ENCODE data around the gene DBF4B. TPM values are rescaled to one million over a fixed set of nuclear protein-coding genes. Genes with fewer than 3 reads are reported as not detected.
"Not testable (repeated sequence)": the region's sequence is repeated elsewhere in the genome, so short reads cannot be mapped to it uniquely, and the experiment has no call there.

The DBF4B gene
- total RNA-seq, 3 donors from 2014 or later, result 6.4 to 9.7 (median 9.1) TPM

DNA sequence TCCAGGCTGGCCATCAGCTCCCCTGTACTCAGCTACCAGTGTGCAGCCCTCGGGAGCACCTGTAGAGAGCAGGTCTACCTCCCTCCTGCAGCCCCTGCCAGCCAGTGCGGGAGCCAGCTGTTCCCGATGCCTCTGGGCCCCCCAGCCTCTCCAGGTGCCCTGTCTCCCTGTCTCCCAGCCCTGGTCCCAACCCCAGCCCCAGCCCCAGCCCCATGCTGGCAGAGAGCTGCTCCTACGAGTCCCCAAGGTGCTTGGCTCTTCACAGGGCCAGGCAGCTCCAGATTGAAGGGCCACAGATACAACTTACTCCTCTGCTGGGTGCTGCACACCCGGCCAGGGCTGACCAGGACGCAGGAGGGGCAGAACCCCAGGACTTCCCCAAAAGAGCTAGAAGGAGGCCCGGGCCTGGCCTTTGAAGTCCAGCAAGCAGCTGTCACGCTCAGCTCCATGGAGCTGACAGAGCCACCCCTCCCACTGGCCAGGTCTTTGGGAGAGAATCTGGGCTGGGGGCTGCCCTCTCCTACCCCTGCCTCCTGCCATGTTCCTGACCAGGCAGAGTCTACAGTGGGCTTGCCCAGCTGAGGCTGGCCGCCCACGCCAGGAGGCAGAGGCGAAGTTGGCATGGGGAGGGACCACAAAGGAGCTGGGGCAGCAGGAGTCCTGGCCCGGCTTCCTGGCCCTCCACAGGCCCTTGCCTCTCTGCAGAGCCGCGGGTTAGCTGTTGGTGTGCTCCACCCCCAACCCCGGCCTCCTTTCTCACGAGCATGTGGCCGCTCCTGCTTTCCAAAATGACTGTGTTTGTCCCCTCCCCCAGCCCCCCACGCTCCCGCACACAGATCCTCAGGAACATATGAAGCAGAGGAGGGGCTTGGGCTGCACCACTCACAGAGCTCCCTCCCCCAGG lies 40.9 kb downstream of the DBF4B start:
- Mint-ChIP-seq H3K9me3 (no peaks in the 10 kb centered on the region), H3K27me3 (ENCODE audit: low read depth) (no peaks in the 10 kb centered on the region), H3K4me3 (no peak overlapping the region), H3K4me1 (ENCODE audit: low read depth) (no peaks in the 10 kb centered on the region), H3K36me3 (ENCODE audit: insufficient read depth) (peaks cover 12% of the 10 kb centered on the region)
- DNase-seq, result no peak
- ATAC-seq, result no peak

DNA sequence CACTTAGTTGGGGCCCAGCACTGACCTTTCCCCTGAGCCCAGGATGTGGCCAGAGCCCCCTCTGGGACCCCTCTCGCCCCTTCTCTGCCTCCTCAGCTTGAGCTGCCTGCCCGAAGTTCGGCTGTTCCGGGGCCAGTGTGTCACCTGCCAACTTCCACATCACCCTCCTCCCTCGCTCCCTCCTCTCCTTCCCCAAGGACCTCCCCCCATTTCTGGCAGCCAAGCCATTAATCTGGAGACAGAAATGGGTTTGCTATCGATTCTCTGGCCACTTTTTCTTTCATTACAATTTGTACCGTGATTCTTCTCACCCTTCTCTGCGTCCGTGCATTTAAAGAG lies 41.5 kb downstream of the DBF4B start:
- Mint-ChIP-seq H3K4me3 (no peak overlapping the region), H3K9me3 (no peaks in the 10 kb centered on the region)
- no peak for ATAC-seq

GRCh38 chr17:44751331-44751730 lies 42.9 kb downstream of the DBF4B start:
- H3K4me3 Mint-ChIP-seq, result no peak overlapping the region
- H3K4me1 Mint-ChIP-seq (ENCODE audit: low read depth), result no peaks in the 10 kb centered on the region
- H3K9me3 Mint-ChIP-seq, result no peaks in the 10 kb centered on the region
- no peak for DNase-seq
- H3K36me3 Mint-ChIP-seq (ENCODE audit: insufficient read depth), result peaks cover 12% of the 10 kb centered on the region
- H3K27me3 Mint-ChIP-seq (ENCODE audit: low read depth), result no peaks in the 10 kb centered on the region
- no peak for ATAC-seq

More for the DNA sequence above, 41.5 kb downstream of the DBF4B start:
- Mint-ChIP-seq H3K4me1 (ENCODE audit: low read depth) (no peaks in the 10 kb centered on the region), H3K36me3 (ENCODE audit: insufficient read depth) (peaks cover 12% of the 10 kb centered on the region), H3K27me3 (ENCODE audit: low read depth) (no peaks in the 10 kb centered on the region)
- no peak for DNase-seq

DNA sequence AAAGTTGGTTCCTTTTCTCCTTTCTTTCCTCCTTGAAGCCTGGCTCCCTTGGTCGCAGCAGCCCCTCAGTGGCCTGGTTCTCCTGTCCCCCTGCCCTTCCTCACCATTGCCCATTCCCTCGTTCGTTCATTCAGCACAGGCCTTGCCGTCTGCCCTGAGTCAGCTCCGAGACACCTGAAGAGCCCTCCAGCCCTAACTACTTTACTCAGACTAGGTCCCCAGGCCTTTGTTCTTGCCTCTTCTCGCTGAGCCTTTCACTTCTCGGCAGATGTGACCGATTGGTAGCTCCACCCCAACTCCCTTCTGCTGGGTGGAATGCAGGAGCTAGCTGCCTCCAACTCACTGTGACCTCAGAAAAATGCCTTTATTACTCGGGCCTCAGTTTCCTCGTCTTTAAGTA lies 43.3 kb downstream of the DBF4B start:
- H3K4me3 Mint-ChIP-seq, result no peak overlapping the region
- H3K4me1 Mint-ChIP-seq (ENCODE audit: low read depth), result no peaks in the 10 kb centered on the region
- DNase-seq (no peak), ATAC-seq (no peak)
- peaks cover 12% of the 10 kb centered on the region for H3K36me3 Mint-ChIP-seq (ENCODE audit: insufficient read depth)
- no peaks in the 10 kb centered on the region for H3K27me3 Mint-ChIP-seq (ENCODE audit: low read depth)
- H3K9me3 Mint-ChIP-seq, result no peaks in the 10 kb centered on the region

DNA sequence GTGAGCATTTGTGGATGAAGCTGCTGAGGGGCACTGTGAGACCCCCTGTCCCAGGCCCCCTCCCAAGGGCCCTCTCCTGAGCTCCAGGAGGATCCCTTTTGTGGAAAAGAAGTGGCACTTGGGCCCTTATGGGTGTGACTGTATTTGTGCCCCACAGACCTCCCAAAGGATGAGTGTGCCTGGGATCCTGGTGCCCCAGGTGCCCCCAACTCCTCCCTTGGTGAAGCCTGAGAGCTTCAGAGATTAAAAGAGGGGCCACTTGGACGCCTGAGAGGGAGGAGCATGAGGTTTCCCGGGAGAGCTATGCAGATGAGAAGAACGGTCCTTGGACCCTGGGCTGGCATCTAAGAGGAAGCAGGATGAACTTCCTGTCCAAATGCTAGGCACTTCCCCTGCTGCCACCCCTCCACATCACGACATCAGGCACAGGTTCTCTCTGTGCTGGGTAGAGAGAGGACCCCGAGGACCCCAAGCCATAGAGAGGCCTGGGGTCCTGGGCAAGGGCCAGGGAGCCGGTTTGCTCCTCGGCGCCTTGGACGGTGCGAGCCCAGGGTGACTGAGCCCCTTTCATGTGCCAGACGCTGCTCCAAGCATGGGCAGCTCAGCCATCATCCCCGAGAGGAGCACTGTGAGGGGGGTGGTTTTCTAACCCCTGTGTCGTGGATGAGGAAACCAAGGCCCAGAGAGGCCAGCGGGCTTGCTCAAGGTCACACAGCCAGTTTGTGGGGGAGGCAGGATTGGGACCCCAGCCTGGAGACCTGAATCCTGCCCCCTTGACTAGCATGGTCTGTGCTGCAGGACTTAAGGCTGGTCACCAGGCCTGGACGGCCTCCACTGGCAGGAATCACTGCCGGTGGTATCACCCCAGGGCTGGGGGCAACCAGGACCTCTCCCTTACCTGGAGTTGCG lies 44.7 kb downstream of the DBF4B start:
- H3K27me3 Mint-ChIP-seq (ENCODE audit: low read depth), result peaks cover 14% of the 10 kb centered on the region
- ATAC-seq (no peak), DNase-seq (no peak)
- H3K4me3 Mint-ChIP-seq, result no peak overlapping the region
- peaks cover 1% of the 10 kb centered on the region for H3K4me1 Mint-ChIP-seq (ENCODE audit: low read depth)
- peaks cover 6% of the 10 kb centered on the region for H3K36me3 Mint-ChIP-seq (ENCODE audit: insufficient read depth)
- no peaks in the 10 kb centered on the region for H3K9me3 Mint-ChIP-seq

DNA sequence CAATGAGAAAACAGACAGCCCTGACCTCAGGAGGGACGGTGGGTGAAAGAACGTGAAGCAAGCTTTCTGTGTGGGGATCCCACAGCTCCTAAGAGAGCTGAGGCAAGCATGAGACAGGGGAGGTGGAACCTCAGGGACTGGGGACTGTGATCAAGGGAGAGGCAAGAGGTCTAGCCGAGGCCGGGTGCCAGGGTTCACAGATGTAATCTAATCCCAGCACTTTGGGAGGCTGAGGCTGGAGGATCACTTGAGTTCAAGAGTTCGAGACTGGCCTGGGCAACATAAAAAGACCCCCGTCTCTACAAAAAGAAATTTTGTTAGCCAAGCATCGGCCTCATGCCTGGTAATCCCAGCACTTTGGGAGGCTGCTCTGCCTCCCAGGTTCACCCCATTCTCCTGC lies 45.8 kb downstream of the DBF4B start:
- Mint-ChIP-seq H3K9me3 (no peaks in the 10 kb centered on the region), H3K4me3 (no peak overlapping the region), H3K27me3 (ENCODE audit: low read depth) (peaks cover 15% of the 10 kb centered on the region), H3K36me3 (ENCODE audit: insufficient read depth) (peaks cover 6% of the 10 kb centered on the region), H3K4me1 (ENCODE audit: low read depth) (peaks cover 1% of the 10 kb centered on the region)
- ATAC-seq, result no peak
- DNase-seq, result no peak

- H3K4me1 Mint-ChIP-seq (ENCODE audit: low read depth); H3K9me3 Mint-ChIP-seq; H3K36me3 Mint-ChIP-seq (ENCODE audit: insufficient read depth); ATAC-seq; H3K4me3 Mint-ChIP-seq; DNase-seq: not testable (repeated sequence)
- peaks cover 16% of the 10 kb centered on the region for H3K27me3 Mint-ChIP-seq (ENCODE audit: low read depth)
These were observed 46.7 kb downstream of the DBF4B start for GRCh38 chr17:44755180-44755579.

GRCh38 chr17:44757045-44757917 lies 48.8 kb downstream of the DBF4B start:
- H3K9me3 Mint-ChIP-seq, result no peaks in the 10 kb centered on the region
- ATAC-seq (no peak), DNase-seq (no peak)
- no peaks in the 10 kb centered on the region for H3K36me3 Mint-ChIP-seq (ENCODE audit: insufficient read depth)
- no peak overlapping the region for H3K4me3 Mint-ChIP-seq
- H3K27me3 Mint-ChIP-seq (ENCODE audit: low read depth), result peaks cover 33% of the 10 kb centered on the region
- peaks cover 1% of the 10 kb centered on the region for H3K4me1 Mint-ChIP-seq (ENCODE audit: low read depth)

DNA sequence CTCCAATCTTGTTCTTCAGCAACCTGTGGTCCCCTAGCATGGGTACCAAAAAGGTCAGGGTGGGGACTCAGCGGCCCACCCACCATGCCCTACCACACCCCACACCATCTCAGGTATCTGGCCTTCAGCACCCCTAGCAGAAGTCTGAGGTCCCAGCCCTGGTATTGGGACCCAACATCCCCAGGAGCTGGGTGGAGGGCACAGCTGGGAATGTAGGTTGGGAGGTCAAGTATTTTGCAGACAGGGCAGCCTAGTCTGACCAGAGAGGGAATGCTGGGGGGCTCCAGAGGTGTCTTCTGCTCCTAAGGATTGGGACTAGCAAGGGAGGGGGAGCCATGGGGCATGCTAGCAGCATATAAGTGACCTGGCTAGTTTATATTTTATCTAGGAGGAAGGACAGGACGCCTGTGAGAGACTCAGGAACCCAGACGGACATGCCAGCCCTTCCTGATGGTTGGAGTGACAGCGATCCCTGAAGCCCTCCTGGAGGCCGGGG lies 49.5 kb downstream of the DBF4B start:
- peaks cover 39% of the 10 kb centered on the region for H3K27me3 Mint-ChIP-seq (ENCODE audit: low read depth)
- H3K36me3 Mint-ChIP-seq (ENCODE audit: insufficient read depth), result no peaks in the 10 kb centered on the region
- DNase-seq (no peak), ATAC-seq (no peak)
- peak overlapping the region; percentile 55 for H3K4me3 Mint-ChIP-seq
- H3K4me1 Mint-ChIP-seq (ENCODE audit: low read depth), result peaks cover 1% of the 10 kb centered on the region
- H3K9me3 Mint-ChIP-seq, result no peaks in the 10 kb centered on the region

DNA sequence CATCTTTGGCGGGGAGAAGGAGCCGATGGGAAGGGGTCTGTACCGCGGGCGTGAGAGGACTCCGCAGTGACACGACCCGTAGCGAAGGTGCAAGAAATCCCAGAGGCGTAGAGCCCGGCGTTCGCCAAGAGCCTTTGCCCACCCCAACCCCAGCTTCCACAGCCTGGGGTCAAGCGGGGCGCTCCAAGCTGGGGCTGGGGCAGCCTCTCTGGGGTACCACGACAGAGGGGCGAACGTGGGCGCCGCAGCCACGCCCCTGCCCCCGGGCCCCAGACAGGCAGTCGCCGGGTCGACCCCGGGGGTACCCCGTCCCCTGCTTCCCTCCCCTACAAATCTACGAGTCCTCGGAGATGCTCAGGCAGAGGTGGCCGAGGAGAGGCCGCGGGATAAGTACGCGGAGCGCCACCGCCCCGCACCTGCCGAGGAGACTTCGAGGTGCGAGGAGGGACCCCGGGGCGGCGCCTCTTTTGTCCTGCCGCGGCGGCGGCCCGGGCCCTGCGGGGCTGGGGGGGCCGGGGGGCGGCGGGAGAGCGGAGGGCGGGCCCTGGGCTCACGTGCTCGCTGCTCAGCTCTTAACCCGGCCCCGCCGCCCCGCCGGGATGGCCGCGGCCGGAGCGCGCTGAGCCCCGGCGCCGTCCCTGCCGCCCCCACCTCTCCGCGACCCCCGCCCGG lies 50.1 kb downstream of the DBF4B start, which contains the start of gene ADAM11:
Gene ADAM11 (plus strand): TSS at position 575 of the 672 bp plus-strand sequence. CDS start 212 bp downstream, outside the sequence.
- no peaks in the 10 kb centered on the region for H3K9me3 Mint-ChIP-seq
- no peaks in the 10 kb centered on the region for H3K36me3 Mint-ChIP-seq (ENCODE audit: insufficient read depth)
- peaks cover 1% of the 10 kb centered on the region for H3K4me1 Mint-ChIP-seq (ENCODE audit: low read depth)
- peaks cover 43% of the 10 kb centered on the region for H3K27me3 Mint-ChIP-seq (ENCODE audit: low read depth)
- DNase-seq, result no peak
- peak within 1 kb of the TSS; percentile 55 for H3K4me3 Mint-ChIP-seq
- peak; percentile 64 to 73 for ATAC-seq

DNA sequence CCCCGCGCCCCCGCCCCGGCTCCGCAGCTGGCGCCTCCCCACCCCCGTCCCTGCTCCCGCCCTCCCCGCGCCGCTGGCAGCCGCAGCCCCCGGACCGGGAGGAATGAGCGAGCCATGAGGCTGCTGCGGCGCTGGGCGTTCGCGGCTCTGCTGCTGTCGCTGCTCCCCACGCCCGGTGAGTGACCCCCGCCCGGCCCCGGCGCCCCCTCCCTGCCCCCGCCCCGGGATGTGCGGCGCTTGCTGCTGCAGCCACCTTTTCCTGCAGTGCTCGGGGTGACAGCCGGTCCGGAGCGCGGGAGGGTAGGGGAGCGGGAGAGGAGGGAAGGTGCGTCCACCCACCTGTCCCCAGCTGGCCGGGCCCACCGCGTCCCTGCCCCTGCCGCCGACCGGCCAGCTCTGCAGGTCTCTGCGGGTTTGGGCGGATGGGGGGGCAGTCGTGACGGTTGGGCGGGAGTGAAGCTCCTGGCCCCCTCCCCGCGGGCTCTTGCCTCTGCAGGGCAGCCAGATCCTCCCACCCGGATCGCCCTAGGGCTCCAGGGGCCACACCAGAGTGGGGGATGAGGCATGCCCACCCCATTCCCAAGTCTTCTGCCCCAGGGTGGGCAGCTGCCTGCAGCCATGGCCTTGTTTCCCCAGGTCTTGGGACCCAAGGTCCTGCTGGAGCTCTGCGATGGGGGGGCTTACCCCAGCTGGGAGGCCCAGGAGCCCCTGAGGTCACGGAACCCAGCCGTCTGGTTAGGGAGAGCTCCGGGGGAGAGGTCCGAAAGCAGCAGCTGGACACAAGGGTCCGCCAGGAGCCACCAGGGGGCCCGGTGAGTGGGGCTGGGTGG lies 50.8 kb downstream of the DBF4B start:
- Mint-ChIP-seq H3K4me1 (ENCODE audit: low read depth) (peaks cover 1% of the 10 kb centered on the region), H3K9me3 (no peaks in the 10 kb centered on the region), H3K36me3 (ENCODE audit: insufficient read depth) (no peaks in the 10 kb centered on the region), H3K27me3 (ENCODE audit: low read depth) (peaks cover 47% of the 10 kb centered on the region), H3K4me3 (no peak overlapping the region)
- DNase-seq, result no peak
- ATAC-seq, result peak; percentile 46 to 49

DNA sequence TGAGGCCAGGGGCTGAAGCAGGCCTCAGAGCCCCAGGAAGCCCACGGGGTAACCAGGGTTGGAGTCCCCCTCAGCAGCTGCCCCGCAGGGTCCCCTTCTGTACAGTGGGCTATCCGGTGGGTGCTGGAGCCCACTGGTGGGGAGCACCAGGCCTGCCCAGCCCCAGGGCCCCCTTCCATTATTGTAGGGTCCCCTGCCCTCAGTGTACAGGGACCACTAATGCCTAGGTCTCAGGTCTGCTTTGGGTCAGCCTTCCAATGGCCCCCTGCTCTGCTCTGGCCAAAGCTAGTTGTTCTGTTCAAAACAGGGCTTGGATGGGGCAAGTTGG lies 51.4 kb downstream of the DBF4B start:
- H3K36me3 Mint-ChIP-seq (ENCODE audit: insufficient read depth), result no peaks in the 10 kb centered on the region
- ATAC-seq (no peak), DNase-seq (no peak)
- H3K4me1 Mint-ChIP-seq (ENCODE audit: low read depth), result peaks cover 1% of the 10 kb centered on the region
- no peak overlapping the region for H3K4me3 Mint-ChIP-seq
- H3K9me3 Mint-ChIP-seq, result no peaks in the 10 kb centered on the region
- peaks cover 50% of the 10 kb centered on the region for H3K27me3 Mint-ChIP-seq (ENCODE audit: low read depth)

All from activated T-cell treated with anti-CD3 and anti-CD28 coated beads, Interleukin-2, amount 50 U/mL, for 4 hours (primary cell).